Stimulated activated CD4-positive, alpha-beta T cell treated with anti-CD3 and anti-CD28 coated beads, TNF-alpha, amount 100 ng/mL, for 24 hours (primary cell): ENCODE data around the gene MEIS3.
A peak's percentile ranks its signal among the peaks of the same experiment; 100 is the strongest.

Experiments
- DNase-seq, 3 experiments: peaks; one replicate each; pipeline ENCODE4 v3.0.0-alpha.2; 2020; ENCODE audit warnings: low read depth in 3 of 3

Gene MEIS3

DNA sequence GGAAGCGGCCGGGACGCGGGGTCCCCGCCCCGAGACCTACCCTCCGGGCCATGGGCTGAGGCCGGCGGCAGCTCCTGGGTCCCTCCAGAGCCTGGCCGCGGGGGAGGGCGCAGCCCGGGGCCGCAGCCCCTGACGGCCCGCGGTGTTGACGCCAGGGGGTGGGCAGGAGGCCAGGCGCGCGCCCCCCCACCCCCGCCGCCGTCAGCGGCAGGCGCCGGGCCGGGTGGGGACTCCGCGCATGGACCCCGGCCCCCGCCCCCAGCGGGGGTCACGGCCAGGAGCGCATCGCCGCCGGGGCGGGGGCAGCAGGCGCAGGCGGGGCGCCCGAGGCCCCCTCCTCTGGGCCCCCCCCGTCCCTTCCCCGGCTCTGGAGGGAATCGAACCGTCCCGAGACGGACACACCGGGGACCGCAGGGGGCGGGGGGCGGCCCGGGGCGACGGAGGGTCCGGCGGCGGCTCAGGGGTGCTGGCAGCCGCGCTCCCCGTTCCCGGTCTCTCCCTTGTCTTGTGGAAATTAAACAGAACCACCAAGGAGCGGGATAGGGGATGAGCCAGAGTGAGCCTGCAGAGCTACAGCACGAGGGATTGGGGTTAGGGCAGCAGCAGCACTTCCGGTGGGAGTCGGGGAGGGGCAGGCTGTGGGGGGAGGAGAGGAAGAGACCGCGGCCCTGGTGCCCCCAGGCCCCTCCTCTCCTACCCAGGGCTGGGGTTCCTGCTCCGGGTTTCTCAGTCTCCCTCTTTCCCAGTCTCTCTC lies at the start of gene MEIS3:
MEIS3 (minus strand) TSS at position 498 of the 754 bp plus-strand sequence; CDS start at position 52, 446 bp downstream.
- no peak for DNase-seq

DNA sequence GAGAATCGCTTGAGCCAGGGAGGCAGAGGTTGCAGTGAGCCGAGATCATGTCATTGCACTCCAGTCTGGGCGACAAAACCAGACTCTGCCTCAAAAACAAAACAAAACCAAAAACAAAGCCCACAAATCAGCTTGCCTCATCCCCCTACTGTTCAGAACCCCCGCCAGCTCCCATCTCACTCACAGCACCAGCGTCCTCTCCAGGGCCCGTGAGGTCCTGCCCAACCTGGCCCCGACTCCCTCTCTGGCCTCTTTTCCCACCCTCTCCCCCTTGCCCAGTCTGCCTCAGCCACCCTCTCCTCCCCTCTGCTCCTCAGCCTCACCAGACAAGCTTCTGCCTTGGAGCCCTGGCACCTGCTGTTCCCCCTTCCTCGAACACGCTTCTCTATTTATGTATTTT lies 48.6 kb upstream of the MEIS3 start:
- no peak for DNase-seq

DNA sequence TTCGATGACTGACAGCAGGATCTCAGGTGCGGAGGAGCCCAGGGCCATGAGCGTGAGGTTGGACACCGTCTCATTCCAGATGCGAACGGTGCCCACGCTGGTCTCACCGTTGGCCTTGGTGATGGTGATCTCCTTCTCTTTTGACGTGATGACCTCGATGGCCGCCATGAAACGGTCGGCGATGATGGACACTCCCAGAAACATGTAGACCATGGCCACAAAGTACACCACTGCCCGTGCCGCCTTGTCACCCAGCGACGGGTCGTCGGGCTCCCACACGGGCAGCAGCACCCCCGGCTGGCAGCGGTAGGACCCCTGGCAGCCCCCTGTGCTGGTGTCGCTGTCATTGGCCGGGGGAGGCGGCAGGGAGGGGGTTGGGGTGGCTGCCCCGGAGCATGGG lies 46.6 kb upstream of the MEIS3 start:
- no peak for DNase-seq

DNA sequence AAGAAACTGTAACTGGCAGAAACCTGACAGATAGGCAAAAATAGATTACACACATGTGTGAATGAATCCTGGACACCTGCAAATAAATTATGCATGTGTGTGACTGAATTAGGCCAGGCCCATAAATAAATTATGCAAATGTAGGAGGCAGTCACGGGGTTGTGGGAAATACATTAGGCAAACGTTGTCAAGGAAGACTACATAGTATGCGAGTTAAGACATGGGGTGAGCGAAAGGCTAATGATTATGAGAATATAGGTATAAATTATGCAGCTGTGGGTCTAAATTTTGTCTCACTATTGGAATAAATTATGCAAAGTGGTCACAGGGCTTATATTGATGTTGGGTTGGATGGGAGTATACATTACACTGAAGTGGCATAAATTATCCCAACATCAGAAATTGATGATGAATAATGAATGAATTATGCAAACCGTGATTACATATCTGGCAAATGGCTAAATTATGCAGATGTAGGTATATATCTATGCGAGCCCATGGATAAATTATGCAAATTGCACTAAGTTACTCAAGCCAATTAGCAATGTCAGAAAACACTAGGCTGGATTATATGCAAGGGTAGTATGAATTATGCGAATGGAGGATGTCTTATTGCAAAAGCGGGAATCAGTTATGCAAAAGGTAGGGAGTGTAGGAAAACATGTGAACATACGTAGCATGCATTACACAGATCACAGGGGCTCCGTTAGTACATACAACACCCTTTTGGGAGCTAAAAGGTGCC lies 45.5 kb upstream of the MEIS3 start:
- DNase-seq = no peak

GRCh38 chr19:47461876-47462275 lies 42.5 kb upstream of the MEIS3 start:
- no peak for DNase-seq

DNA sequence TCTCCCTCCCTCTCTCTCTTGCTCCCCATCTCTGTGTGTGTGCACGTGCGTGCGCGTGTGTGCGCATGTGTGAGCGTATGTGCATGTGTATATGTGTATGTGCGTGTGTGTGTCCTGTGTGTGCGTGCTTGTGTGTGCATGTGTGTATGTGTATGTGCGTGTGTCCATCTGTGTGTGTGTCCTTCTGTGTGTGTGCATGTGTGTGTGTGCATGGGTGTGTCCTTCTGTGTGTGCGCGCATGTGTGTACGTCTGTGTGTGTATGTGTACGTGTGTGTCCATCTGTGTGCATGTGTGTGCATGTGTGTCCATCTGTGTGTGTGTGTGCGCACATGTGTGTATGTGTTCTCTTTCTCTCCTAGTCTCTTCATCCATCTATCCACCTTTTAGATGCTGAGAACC lies 40.1 kb upstream of the MEIS3 start:
- DNase-seq = no peak

DNA sequence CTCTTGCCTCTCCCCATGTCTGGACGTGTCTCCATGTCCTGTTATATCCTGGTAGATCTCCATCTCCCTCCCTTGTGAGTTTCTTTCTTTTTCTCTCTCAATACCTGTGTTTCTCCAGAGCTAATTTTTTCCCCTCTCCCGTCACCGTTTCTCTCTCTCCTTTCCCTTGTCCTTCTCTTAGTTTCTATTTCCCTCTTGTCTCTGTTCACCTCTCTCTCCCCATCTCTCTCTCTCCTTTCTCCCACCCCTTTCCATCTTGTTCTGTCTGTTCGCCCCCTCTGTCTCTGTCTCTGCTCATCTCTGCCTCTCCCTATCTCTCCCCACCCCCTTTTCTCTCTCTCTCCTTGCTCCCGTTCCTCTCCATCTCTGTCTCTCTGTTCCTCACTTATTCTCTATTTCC lies 39.3 kb upstream of the MEIS3 start:
- no peak for DNase-seq

GRCh38 chr19:47456721-47457474 lies 37.6 kb upstream of the MEIS3 start:
- no peak for DNase-seq

- no peak for DNase-seq
These were observed 31.2 kb upstream of the MEIS3 start for GRCh38 chr19:47450478-47450877.

GRCh38 chr19:47448360-47448727 lies 29.0 kb upstream of the MEIS3 start:
- DNase-seq = no peak

DNA sequence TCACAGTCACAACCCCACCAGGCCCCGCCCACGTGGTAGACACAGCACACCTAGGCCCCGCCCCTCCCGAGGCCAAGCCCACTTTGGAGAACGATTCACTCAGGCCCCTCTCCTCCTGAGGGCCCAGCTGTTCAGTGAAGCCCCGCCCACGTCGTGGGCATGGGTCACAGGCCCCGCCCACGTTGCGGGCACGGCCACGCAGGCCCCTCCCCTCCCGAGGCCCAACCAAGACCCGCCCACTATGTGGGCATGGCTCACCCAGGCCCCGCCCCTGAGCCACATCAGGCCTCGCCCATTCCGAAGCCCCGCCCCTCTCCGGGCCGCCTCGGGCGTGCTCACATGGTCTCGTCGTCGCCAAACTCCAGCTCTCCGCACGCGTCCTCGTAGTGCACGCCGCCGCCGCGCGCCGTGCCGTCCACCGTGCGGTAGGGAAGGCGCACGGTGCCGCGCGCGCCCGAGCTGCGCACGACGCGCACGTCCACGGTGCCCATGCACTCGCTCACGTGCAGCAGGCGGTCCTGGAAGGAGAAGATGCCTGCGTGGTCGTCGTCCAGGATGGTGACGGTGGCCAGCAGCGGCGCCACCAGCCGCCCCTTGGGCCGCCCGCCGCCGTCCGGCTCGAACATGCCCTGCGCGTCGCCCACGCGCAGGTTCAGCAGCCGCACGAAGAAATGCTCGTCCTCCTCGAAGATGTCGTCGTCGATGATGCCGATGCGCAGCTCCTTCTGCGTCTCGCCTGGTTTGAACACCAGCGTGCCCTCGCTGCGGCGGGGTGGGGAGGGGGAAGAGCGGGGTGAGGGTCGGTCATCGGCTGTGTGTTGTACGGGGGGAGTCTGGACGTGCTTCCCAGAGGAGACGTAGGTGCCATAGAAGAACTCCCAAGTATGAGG lies 28.4 kb upstream of the MEIS3 start:
- peak in 2 of 3 experiments; percentile 28 to 68 for DNase-seq

- peak in 1 of 3 experiments; percentile 47 for DNase-seq
These were observed 27.5 kb upstream of the MEIS3 start for GRCh38 chr19:47446534-47447469.

GRCh38 chr19:47445937-47446402 lies 26.6 kb upstream of the MEIS3 start:
- DNase-seq = peak in 2 of 3 experiments; percentile 29 to 32

- no peak for DNase-seq
These were observed 26.2 kb upstream of the MEIS3 start for GRCh38 chr19:47445527-47445926.

DNA sequence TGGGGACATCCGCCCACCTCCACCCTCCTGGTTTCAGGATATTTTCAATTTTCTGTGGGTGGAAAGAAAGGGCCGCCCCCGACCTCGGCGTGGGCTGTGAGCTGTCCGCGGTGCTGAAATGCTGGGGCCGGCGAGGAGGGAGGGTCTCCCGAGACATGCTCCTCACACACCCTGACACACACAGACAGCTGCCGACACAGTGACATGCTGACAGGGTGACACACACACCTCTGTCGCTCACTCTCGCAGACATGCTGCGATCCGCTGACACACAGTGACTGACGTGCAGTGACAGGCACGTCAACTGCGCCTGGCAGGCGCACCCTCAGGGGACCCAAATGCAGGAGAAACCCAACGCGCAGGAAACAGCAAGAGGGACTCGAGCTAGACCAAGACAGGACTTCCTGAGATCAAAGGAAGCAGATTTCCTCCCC lies 25.1 kb upstream of the MEIS3 start:
- DNase-seq = no peak

GRCh38 chr19:47443331-47443730 lies 24.0 kb upstream of the MEIS3 start:
- no peak for DNase-seq

- DNase-seq = no peak
These were observed 19.5 kb upstream of the MEIS3 start for GRCh38 chr19:47438793-47439220.

- DNase-seq = no peak
These were observed 18.2 kb upstream of the MEIS3 start for GRCh38 chr19:47437500-47437899.

GRCh38 chr19:47436712-47437401 lies 17.5 kb upstream of the MEIS3 start:
- peak; percentile 74 to 82 (median 79) for DNase-seq
